H9 (cell line): Measurements from ENCODE around the gene S1PR4. TPM values are rescaled to one million over a fixed set of nuclear protein-coding genes. Genes with fewer than 3 reads are reported as not detected.

ENCODE experiments used
- DNase-seq: peaks from one replicate; pipeline ENCODE4 v3.0.0-alpha.2; 2017
- H2AFZ ChIP-seq: one replicate; pipeline ENCODE4 v1.6.1; 2013; ENCODE audit warnings: mild to moderate bottlenecking, low read length, control low read depth, moderate library complexity
- H2AK5ac ChIP-seq: 2 replicates; pipeline ENCODE4 v1.6.1; 2013; ENCODE audit warnings: low read length, control low read depth, mixed read lengths; ENCODE audit not compliant: insufficient read length
- H2BK120ac ChIP-seq: one replicate; pipeline ENCODE4 v1.6.1; 2013; ENCODE audit warnings: low read depth, mild to moderate bottlenecking, low read length, control low read depth, inconsistent platforms; ENCODE audit not compliant: poor library complexity, severe bottlenecking
- H2BK12ac ChIP-seq: 2 replicates; pipeline ENCODE4 v1.6.1; 2013; ENCODE audit warnings: low read length, control low read depth, mixed read lengths, low read depth; ENCODE audit not compliant: insufficient read length
- H2BK15ac ChIP-seq: 2 replicates; pipeline ENCODE4 v1.6.1; 2013; ENCODE audit warnings: low read depth, low read length, control low read depth
- H2BK20ac ChIP-seq: one replicate; pipeline ENCODE4 v1.6.1; 2013; ENCODE audit warnings: low read depth, mild to moderate bottlenecking, low read length, control low read depth, inconsistent platforms; ENCODE audit not compliant: poor library complexity, severe bottlenecking
- H2BK5ac ChIP-seq: 2 replicates; pipeline ENCODE4 v1.6.1; 2013; ENCODE audit warnings: low read length, control low read depth, mixed read lengths; ENCODE audit not compliant: insufficient read length
- H3K14ac ChIP-seq: 2 replicates; pipeline ENCODE4 v1.6.1; 2013; ENCODE audit warnings: low read length, control low read depth; ENCODE audit not compliant: insufficient read depth
- H3K18ac ChIP-seq: 2 replicates; pipeline ENCODE4 v1.6.1; 2013; ENCODE audit warnings: low read depth, mild to moderate bottlenecking, mixed read lengths, low read length, control low read depth; ENCODE audit not compliant: insufficient read length
- H3K23ac ChIP-seq: 2 replicates; pipeline ENCODE4 v1.6.1; 2013; ENCODE audit warnings: low read length, control low read depth, mixed read lengths, low read depth; ENCODE audit not compliant: insufficient read length
- H3K23me2 ChIP-seq: 2 replicates; pipeline ENCODE4 v1.6.1; 2013; ENCODE audit warnings: low read depth, mild to moderate bottlenecking, mixed read lengths, low read length, control low read depth; ENCODE audit not compliant: insufficient read length, poor library complexity, severe bottlenecking
- H3K27ac ChIP-seq: 2 replicates; pipeline ENCODE4 v1.5.1; 2013; ENCODE audit warnings: low read length, control low read depth, mixed read lengths, low read depth; ENCODE audit not compliant: insufficient read length
- H3K27me3 ChIP-seq: 2 replicates; pipeline ENCODE4 v1.6.1; 2013; ENCODE audit warnings: low read length, control low read depth, inconsistent platforms; ENCODE audit not compliant: insufficient read depth
- H3K4ac ChIP-seq: 2 replicates; pipeline ENCODE4 v1.6.1; 2013; ENCODE audit warnings: low read depth, mild to moderate bottlenecking, control low read depth, inconsistent platforms, low read length, moderate library complexity
- H3K4me1 ChIP-seq: 2 replicates; pipeline ENCODE4 v1.6.1; 2013; ENCODE audit warnings: low read length, control low read depth, inconsistent platforms; ENCODE audit not compliant: insufficient read depth
- H3K4me2 ChIP-seq: 2 replicates; pipeline ENCODE4 v1.6.1; 2013; ENCODE audit warnings: low read length, control low read depth, mixed read lengths; ENCODE audit not compliant: insufficient read length, insufficient read depth
- H3K56ac ChIP-seq: 2 replicates; pipeline ENCODE4 v1.6.1; 2013; ENCODE audit warnings: low read depth, mild to moderate bottlenecking, mixed read lengths, low read length, control low read depth; ENCODE audit not compliant: insufficient read length
- H3K79me1 ChIP-seq: 2 replicates; pipeline ENCODE4 v1.6.1; 2013; ENCODE audit warnings: low read depth, mild to moderate bottlenecking, moderate library complexity, low read length, control low read depth, inconsistent platforms; ENCODE audit not compliant: insufficient read depth, poor library complexity, severe bottlenecking
- H3K79me2 ChIP-seq: 2 replicates; pipeline ENCODE4 v1.6.1; 2013; ENCODE audit warnings: low read length, control low read depth, inconsistent platforms; ENCODE audit not compliant: insufficient read depth
- H3K9ac ChIP-seq: 2 replicates; pipeline ENCODE4 v1.6.1; 2013; ENCODE audit warnings: low read length, control low read depth, mixed read lengths; ENCODE audit not compliant: insufficient read length; ENCODE audit errors: extremely low read depth
- H3K9me3 ChIP-seq: one replicate; pipeline ENCODE4 v1.6.1; 2013; ENCODE audit warnings: low read depth, low read length, inconsistent platforms; ENCODE audit not compliant: control insufficient read depth
- H3T11ph ChIP-seq: one replicate; pipeline ENCODE4 v1.6.1; 2013; ENCODE audit warnings: mild to moderate bottlenecking, low read length, control low read depth, inconsistent platforms
- H4K20me1 ChIP-seq: one replicate; pipeline ENCODE4 v1.6.1; 2013; ENCODE audit not compliant: control insufficient read depth, insufficient read length, insufficient read depth
- H4K5ac ChIP-seq: 2 replicates; pipeline ENCODE4 v1.6.1; 2013; ENCODE audit warnings: low read depth, mild to moderate bottlenecking, mixed read lengths, low read length, control low read depth; ENCODE audit not compliant: insufficient read length
- H4K8ac ChIP-seq: replicated peaks from 2 replicates; pipeline ENCODE4 v1.6.1; 2013; ENCODE audit warnings: low read length, control low read depth, mixed read lengths, low read depth; ENCODE audit not compliant: insufficient read length
- H4K91ac ChIP-seq: 2 replicates; pipeline ENCODE4 v1.6.1; 2013; ENCODE audit warnings: low read depth, mild to moderate bottlenecking, moderate library complexity, mixed read lengths, low read length, control low read depth; ENCODE audit not compliant: insufficient read length
- H3K27ac Mint-ChIP-seq, 3 experiments: 2 replicates in 2 of 3; 3 replicates in 1 of 3; pipeline ENCODE4 v1.8.0; 2020 to 2021; ENCODE audit warnings: mixed read lengths in 3 of 3, mild to moderate bottlenecking in 1 of 3, moderate library complexity in 1 of 3
- H3K27me3 Mint-ChIP-seq: 2 replicates; pipeline ENCODE4 v1.8.0; 2021; ENCODE audit warnings: low read depth, mild to moderate bottlenecking, moderate library complexity, mixed read lengths
- H3K36me3 Mint-ChIP-seq, 3 experiments: 2 replicates in 2 of 3; 3 replicates in 1 of 3; pipeline ENCODE4 v1.8.0; 2020 to 2021; ENCODE audit warnings: low read depth in 3 of 3, mixed read lengths in 3 of 3; ENCODE audit not compliant: insufficient read depth in 1 of 3
- H3K4me1 Mint-ChIP-seq, 2 experiments: 2 replicates each; pipeline ENCODE4 v1.8.0; 2020; ENCODE audit warnings: mixed read lengths in 2 of 2
- H3K4me3 Mint-ChIP-seq, 2 experiments: 2 replicates in 1 of 2; 3 replicates in 1 of 2; pipeline ENCODE4 v1.8.0; 2020 to 2021; ENCODE audit warnings: mild to moderate bottlenecking in 2 of 2, mixed read lengths in 2 of 2, moderate library complexity in 1 of 2
- H3K9me3 Mint-ChIP-seq, 2 experiments: 2 replicates in 1 of 2; 3 replicates in 1 of 2; pipeline ENCODE4 v1.8.0; 2020; ENCODE audit warnings: mild to moderate bottlenecking in 2 of 2, mixed read lengths in 2 of 2, moderate library complexity in 1 of 2
- WGBS: extraction: QIAGEN DNeasy Blood & Tissue Kit; methylation state at CpG from one replicate; pipeline ENCODE4 v1.1.7; 2013; ENCODE audit warnings: missing lambda C conversion rate, low lambda C conversion rate, mixed read lengths; ENCODE audit not compliant: insufficient read length; ENCODE audit errors: extremely low coverage; 5-methylcytosine and 5-hydroxymethylcytosine counted together
- total RNA-seq: library from RNA; stranded (reverse); gene quantifications from 2 replicates; pipeline ENCODE4 v1.2.1, GENCODE V29; 2021
- TF ChIP-seq, protein P1 (sequence below): fragments of 200-600 bp; sonication (generic); conservative IDR thresholded peaks from 3 replicates; pipeline ENCODE4 v1.8.0; 2021; ENCODE audit warnings: antibody characterized with exemption, mild to moderate bottlenecking

Gene S1PR4
- total RNA-seq, 1 experiment from 2014 or later, result not detected

DNA sequence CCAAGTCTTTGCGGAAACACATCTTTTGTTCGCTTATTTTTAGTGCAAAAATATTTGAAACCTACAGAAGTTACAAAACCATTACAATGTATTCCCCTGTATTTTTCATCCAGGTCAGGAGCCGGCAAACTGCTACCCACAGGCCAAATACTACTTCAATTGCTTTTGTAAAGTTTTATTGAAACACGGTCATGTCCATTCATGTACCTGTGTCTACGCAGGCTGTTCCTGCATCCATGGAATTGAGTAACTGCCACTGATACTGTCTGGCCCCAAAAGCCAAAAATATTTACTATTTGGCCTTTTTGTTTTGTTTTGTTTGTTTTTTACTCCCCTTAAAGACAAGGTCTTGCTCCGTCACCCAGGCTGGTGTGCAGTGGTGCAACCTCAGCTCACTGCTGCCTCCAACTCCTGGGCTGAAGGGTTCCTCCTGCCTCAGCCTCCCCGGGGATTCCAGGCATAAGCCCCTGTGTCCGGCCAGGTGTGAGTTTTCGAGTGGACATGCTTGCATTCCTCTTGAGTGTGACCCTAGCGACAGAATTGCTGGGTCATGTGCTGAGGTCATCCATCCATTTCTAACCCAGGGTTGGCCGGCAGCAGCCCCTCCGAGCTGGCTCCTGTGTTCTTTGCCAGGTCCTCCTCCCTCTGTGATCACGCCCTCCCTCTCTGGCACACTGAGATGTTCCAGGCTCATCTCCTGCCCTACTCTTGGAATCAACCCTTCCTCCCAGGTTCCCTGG is 10.9 kb upstream of the S1PR4 start:
- no peak overlapping the region for H3K27ac Mint-ChIP-seq
- Histone ChIP-seq H3K9ac (peak overlapping the region; percentile 14), H3K23me2 (no peaks in the 10 kb centered on the region), H3K18ac (no peak overlapping the region), H3K56ac (no peak overlapping the region), H2BK15ac (no peak overlapping the region), H4K20me1 (no peaks in the 10 kb centered on the region), H2AFZ (no peak overlapping the region), H2BK20ac (no peak overlapping the region), H2BK5ac (no peak overlapping the region), H3K4ac (no peak overlapping the region), H2BK12ac (no peak overlapping the region), H4K91ac (no peak overlapping the region), H3K79me1 (no peaks in the 10 kb centered on the region), H3K23ac (no peak overlapping the region), H3T11ph (no peak overlapping the region), H3K4me1 (no peaks in the 10 kb centered on the region), H2AK5ac (no peak overlapping the region), H3K4me2 (no peak overlapping the region), H3K9me3 (no peaks in the 10 kb centered on the region), H3K14ac (no peak overlapping the region), H4K5ac (no peak overlapping the region), H3K79me2 (no peaks in the 10 kb centered on the region), H2BK120ac (no peak overlapping the region), H3K27ac (no peak overlapping the region), H4K8ac (no peak overlapping the region), H3K27me3 (no peaks in the 10 kb centered on the region)
- H3K27me3 Mint-ChIP-seq, result peaks cover 50% of the 10 kb centered on the region
- no CpG with 5 or more reads among the region's 13 CpGs for WGBS
- no peaks in the 10 kb centered on the region for H3K36me3 Mint-ChIP-seq
- no peak overlapping the region for H3K4me3 Mint-ChIP-seq
- H3K4me1 Mint-ChIP-seq, result peaks cover 4% of the 10 kb centered on the region in 2 experiments
- H3K9me3 Mint-ChIP-seq, result no peaks in the 10 kb centered on the region; a peak in 1 of 5 replicates
- DNase-seq, result no peak
- TF ChIP-seq, protein P1, sequence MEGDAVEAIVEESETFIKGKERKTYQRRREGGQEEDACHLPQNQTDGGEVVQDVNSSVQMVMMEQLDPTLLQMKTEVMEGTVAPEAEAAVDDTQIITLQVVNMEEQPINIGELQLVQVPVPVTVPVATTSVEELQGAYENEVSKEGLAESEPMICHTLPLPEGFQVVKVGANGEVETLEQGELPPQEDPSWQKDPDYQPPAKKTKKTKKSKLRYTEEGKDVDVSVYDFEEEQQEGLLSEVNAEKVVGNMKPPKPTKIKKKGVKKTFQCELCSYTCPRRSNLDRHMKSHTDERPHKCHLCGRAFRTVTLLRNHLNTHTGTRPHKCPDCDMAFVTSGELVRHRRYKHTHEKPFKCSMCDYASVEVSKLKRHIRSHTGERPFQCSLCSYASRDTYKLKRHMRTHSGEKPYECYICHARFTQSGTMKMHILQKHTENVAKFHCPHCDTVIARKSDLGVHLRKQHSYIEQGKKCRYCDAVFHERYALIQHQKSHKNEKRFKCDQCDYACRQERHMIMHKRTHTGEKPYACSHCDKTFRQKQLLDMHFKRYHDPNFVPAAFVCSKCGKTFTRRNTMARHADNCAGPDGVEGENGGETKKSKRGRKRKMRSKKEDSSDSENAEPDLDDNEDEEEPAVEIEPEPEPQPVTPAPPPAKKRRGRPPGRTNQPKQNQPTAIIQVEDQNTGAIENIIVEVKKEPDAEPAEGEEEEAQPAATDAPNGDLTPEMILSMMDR, result no peak
